NCI-H2107 treated with DMSO at 0.1 percent for 48 hours (cell line): Measurements from ENCODE around the gene CDC40.

Experiments used
- DNase-seq: peaks from one replicate; lab custom pipeline; 2025; ENCODE audit not compliant: unreplicated experiment; lab: John Stamatoyannopoulos, UW

CDC40 gene

GRCh38 chr6:110180228-110181008, at the start of gene CDC40:
CDC40 (plus strand) TSS chr6:110180427; CDS start chr6:110180445, 18 bp downstream.
- no peak for DNase-seq

GRCh38 chr6:110137924-110138887, 42.0 kb upstream of the CDC40 start:
- no peak for DNase-seq

- no peak for DNase-seq
These were observed 41.2 kb upstream of the CDC40 start for GRCh38 chr6:110139052-110139451.

GRCh38 chr6:110140650-110141049, 39.6 kb upstream of the CDC40 start:
- DNase-seq: no peak

- no peak for DNase-seq
These were observed 32.4 kb upstream of the CDC40 start for GRCh38 chr6:110147870-110148269.

GRCh38 chr6:110158479-110158878, 21.7 kb upstream of the CDC40 start:
- no peak for DNase-seq

GRCh38 chr6:110170081-110170480, 10.1 kb upstream of the CDC40 start:
- DNase-seq: no peak

- no peak for DNase-seq
These were observed 6.6 kb upstream of the CDC40 start for GRCh38 chr6:110173506-110174132.

- DNase-seq: peak; percentile 90
These were observed 1.4 kb upstream of the CDC40 start for GRCh38 chr6:110178626-110179405.

- DNase-seq: peak; percentile 96
These were observed 610 bp upstream of the CDC40 start, which contains the start of gene WASF1 for GRCh38 chr6:110179406-110180227. WASF1 (minus strand) TSS chr6:110179670; CDS start chr6:110127601, 52,069 bp downstream.

GRCh38 chr6:110181131-110182030, 1.2 kb downstream of the CDC40 start:
- DNase-seq: no peak

- no peak for DNase-seq
These were observed 3.2 kb downstream of the CDC40 start for GRCh38 chr6:110183292-110183885.

- no peak for DNase-seq
These were observed 5.7 kb downstream of the CDC40 start for GRCh38 chr6:110185879-110186278.

GRCh38 chr6:110188791-110189190, 8.6 kb downstream of the CDC40 start:
- no peak for DNase-seq

GRCh38 chr6:110190726-110191125, 10.5 kb downstream of the CDC40 start:
- no peak for DNase-seq

- no peak for DNase-seq
These were observed 11.2 kb downstream of the CDC40 start for GRCh38 chr6:110191477-110191876.

GRCh38 chr6:110195639-110196038, 15.4 kb downstream of the CDC40 start:
- no peak for DNase-seq

GRCh38 chr6:110196874-110197273, 16.6 kb downstream of the CDC40 start:
- DNase-seq: no peak
